CD4-positive, alpha-beta T cell treated with Interleukin-15 for 4 hours (primary cell): Measurements from ENCODE around the gene NOTCH3.

Experiments used
- DNase-seq: peaks from one replicate; pipeline ENCODE4 v3.0.0-alpha.2; 2020; ENCODE audit warnings: low spot score

Gene NOTCH3

DNA sequence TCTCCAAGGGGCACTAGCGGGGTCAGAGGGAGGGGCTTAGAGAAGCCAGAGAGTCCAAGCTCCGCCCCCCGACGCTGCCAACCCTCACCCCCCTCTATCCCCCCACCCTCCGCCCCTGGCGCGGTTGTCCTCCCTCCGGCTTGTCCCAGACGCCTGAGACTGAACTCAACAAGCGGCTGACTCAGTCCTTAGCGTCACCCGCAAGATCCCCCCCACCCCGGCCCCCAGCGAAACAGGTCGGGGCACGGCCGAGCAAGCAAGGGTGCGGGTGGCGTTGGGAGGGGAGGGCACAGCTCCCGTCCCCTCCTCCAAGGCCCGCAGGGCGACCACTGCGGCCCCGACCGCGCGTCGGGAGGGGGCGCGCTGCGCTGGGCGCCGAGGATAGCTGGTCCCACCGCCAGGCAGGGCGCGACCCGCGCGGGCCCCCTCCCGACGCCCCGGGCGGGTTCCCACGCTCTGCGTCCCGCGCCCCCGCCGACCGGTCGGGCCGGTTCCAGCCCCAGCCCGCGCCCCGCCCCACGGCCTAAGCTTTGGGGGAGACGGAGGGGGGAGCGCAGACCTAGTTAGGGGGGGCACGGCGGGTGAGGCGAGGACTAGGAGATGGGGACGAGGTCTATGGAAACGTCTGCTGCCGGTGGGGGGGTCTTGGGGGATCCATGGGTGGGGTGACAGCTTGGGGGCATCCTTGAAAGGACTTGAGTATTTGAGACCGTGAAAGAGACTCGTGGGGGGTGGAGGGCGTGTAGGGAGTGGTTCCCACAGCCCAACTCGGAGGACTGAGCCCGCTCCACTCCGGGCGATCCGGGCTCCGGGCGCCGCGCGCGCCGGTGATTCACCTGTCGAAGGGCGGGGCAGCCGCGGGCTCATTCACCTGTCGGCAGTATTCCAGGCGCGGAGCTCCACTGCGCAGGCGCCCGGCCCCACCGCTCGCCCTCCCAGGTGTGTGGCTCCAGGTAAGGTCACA is 5.1 kb downstream of the NOTCH3 start:
- no peak for DNase-seq

DNA sequence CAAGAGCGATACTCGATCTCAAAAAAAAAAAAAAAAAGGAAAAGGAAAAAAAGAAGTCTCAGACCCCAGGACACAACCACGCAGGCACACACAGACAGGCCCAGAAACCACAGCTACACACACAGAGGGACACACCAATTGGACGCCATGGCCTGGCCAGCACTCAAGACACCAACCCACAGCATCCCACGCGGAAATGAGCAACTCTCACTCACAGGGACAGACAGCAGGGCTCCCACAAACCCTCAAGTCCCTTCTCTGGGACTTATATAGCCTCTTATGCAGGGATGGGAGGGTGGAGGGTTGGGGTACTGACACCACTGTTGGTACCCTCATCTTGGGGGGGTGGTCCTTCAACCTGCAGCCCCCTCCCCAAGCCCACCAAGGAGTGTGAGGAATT is 5.9 kb downstream of the NOTCH3 start:
- DNase-seq, result no peak

DNA sequence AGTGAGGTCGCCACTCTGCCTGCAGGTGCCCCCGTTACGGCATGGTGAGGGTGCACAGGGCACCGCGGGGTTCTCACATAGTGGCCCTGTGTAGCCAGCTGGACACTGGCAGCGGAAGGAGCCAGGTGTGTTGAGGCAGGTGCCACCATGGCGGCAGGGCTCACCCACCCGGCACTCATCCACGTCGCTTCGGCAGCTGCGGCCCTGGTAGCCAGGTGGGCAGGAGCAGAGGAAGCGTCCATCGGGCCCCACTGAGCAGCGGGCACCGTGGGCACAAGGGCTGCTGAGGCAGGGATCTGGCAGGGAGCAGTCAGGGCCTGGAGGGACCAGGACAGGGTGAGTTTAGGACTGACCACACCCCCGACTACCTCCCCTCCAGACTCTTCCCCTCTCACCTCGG is 8.8 kb downstream of the NOTCH3 start:
- no peak for DNase-seq

DNA sequence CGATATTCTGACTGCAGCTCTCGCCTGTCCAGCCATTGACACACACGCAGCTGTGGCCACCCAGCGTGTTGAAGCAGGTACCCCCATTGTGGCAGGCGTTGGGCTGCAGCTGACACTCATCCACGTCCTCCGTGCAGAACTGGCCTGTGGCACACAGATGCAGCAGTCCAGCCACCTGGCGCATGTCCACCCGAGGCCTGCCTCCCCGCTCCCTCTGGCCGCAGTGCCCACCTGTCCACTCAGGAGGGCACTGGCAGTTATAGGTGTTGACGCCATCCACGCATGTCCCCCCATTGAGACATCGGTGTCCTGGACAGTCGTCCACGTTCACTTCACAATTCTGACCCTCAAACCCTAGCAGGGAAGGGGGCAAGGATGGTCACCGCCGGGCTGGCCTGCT is 9.3 kb downstream of the NOTCH3 start:
- DNase-seq, result no peak

DNA sequence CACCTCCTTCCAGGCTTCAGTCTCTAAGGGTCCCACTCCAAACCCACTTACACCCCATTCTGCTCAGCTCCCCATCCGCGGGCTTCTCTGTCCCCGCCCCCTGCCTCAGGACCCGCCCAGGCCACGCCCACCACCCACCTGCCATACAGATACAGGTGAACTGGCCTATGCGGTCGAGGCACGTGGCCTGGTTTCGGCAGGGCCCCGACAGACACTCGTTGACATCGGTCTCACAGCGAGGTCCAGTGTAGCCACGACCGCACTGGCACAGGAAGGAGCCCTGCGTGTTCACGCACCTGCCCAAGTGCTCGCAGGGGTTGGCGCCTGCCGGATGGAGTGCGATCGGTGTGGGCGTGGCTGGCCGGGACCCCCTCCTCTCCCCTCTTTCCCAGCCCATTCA is 11.9 kb downstream of the NOTCH3 start:
- no peak for DNase-seq

DNA sequence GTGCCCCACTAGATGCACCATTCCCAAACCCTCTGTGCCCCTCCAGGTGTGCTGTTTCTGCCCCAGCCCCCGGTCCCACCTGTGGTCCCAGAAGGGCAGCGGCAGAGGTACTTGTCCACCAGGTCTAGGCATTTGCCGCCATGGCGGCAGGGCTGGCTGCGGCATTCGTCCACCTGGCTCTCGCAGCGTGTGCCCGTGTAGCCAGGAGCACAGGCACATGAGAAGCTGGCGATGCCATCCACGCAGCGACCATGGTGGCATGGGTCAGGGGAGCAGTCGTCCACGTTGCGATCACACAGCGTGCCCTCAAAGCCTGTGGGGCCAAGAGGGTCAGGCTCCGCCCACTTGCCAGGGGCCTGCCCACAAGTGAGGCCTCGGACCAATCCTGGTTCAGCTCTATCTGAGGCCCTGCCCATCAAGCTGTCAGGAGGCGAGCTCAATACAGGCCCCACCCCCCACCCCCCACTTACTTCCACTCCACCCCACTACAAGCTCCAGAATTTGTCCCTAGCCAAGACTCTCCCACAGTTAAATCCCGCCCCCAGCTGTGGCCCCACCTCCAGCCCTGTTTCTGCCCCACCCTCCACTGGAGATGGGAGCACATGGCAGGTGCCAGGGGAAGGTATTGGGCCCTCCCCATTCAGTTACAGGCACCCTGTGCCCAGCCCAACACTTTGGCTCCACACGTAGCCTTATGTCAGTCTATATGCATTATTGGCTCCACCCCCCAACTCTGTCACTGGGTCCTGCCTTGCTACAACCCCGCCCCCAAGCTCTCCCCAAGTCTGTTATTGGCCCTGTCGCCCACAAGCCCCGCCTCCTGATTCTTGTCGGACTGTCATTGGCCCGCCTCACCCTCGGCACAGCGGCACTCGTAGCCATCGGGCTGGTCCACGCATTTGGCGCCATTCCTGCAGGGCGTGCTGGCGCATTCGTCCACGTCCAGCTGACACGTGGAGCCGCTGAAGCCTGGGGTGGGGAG is 13.5 kb downstream of the NOTCH3 start:
- DNase-seq, result no peak

DNA sequence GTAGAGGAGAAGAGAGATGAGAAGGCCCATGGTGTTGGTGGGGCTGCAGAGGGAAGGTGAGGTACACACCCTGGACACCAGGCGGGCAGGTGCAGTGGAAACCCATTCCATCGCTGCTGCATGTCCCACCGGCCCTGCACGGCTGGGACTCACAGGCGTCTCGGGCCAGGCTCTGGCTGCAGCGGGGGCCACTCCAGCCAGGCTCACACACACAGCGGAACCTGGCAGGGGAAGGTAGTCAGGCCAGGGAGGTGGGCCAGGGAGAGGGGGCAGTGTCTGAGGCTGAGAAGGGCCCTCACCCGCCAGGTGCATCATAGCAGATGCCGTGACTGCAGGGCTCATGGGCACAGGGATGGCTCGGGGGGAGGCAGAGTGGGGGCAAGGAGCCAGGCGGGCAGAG is 15.6 kb downstream of the NOTCH3 start:
- DNase-seq, result no peak

DNA sequence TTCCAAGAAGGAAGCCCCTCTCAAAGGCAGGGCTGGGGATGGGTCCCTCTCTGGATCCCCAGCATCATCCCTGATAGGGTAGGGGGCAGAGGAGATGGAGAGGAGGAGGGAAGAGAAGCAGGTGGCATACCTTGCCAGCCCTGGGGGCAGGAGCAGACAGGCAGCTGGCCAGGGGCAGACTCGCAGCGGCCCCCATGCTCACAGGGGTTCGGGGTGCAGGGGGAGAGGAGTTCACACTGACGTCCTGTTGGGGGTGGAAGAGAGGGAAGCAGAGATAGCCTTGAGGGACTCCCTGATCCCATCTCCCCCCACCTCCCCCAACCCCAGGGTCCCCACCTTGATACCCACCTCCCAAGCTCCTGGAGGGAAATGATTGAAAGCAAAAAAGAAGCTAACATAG is 16.0 kb downstream of the NOTCH3 start:
- DNase-seq, result no peak

DNA sequence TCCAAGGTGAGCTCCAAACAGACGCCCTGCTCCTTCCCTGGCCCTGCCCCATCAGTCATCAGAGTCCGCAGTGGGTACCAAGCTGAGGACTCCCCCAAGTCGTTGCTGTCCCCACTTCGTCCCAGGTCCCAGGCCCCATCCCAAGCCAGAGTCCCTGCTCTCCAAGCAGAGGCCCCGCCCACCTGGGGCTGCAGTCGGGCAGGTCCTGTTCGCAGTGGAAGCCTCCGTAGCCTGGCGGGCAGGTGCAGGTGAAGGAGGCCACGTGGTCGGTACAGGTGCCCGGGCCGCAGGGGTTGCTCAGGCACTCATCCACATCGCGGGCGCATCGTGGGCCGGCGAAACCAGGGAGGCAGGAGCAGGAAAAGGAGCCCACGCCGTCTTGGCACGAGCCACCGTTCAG is 19.4 kb downstream of the NOTCH3 start:
- no peak for DNase-seq

DNA sequence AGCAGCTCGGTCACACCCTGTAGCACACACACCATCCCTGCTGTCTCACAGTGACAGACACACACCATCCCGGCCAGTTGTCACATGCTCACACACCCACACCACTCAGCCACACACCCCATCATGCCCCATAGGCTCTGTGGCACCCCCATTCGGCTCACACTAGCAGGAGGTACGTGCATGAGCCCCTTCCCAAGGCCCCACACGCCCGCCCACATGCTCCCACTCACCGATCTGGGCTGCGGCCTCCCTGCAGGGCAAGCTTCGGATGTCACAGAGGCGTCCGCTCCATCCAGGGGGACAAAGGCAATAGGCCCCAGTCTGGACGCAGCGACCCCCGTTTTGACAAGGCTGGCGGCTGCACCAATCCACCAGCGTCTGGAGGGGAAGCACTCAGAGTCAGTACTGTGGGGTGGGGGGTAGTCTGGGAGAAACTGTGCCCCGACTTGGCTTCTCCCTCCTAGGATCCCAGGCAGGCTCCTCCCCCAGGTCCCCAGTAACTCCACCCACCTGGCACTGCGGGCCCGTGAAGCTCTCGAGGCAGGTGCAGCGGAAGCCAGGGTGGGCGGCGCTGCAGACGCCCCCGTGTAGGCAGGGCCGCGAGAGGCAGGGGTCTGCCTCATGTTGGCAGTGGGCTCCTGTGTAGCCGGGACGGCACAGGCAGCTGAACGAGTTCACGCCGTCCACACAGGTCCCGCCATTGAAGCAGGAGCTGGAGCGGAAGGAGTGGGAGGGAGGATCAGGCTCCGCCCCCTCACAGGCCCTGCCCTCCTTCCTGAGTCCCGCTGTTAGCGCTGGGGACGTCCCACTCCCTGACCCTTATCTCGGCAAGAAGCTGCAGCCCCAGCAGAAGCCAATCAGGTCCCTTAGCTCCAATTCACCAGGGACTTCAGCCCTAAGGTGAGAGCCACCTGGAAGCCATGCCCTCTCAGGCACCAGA is 20.1 kb downstream of the NOTCH3 start:
- no peak for DNase-seq

DNA sequence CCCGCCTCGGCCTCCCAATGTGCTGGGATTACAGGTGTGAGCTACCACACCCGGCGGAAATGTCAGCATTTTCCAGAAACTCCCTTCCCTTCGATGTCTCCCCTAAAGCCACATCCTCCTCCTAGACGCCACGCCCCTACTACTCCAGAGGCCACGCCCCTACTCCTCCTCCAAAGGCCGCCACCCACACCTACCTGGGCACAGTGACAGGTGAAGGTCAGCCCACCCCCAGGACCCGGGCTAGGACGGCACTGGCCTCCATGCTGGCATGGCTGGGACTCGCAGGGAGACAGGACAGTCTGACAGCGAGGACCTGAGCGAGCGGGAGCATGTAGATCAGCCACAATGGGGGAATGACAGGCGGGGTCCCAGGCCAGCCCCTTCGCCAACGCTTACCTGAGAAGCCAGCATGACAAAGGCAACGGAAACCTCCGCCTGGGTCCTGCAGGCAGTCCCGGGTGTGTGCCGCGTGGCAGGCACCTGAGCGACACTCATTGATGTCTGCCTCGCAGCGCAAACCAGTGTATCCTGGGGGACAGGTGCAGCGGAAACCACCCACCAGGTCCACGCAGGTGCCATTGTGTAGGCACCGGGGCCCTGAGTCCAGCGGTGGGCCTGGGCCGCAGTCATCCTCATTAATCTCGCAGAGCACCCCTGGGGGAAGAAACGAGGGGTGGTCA is 22.0 kb downstream of the NOTCH3 start:
- DNase-seq, result no peak

DNA sequence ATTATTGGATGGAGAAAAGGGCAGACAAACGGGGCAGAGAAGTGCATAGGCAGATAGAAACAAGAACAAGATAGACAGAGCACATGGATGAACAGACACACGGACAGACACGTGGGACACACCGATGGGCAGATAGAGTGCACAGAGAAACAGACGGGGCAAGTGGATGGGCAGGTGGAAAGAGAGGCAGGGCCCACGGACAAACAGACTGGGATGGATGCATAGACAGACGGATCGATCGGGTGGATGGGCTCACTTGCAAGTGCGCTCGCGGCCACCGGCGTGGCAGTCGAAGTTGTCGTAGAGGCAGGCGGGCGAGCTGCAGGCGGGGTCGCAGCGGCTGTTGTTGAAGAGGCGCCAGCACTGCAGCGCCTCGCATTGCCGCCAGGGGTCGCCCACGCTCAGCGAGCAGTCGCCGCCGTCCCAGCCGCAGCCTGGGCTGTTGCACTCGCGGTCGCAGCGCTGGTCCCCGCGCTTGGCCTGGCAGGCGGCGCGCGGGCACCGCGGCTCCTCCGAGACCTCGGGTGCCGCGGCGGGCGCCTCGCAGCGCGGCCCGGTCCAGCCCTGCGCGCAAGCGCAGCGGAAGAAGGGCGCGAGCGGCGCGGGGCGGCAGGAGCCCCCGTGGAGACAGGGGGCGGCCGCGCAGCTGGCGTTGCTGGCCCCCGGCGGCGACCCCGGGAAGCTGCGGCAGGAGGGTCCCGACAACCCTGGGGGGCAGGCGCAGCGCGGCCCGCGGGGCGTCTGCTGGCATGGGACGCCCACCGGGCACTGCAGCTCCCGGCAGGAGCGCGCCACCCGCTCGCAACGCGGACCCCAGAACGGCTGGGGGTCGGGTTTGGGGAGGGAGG is 23.3 kb downstream of the NOTCH3 start:
- peak; percentile 80 for DNase-seq

DNA sequence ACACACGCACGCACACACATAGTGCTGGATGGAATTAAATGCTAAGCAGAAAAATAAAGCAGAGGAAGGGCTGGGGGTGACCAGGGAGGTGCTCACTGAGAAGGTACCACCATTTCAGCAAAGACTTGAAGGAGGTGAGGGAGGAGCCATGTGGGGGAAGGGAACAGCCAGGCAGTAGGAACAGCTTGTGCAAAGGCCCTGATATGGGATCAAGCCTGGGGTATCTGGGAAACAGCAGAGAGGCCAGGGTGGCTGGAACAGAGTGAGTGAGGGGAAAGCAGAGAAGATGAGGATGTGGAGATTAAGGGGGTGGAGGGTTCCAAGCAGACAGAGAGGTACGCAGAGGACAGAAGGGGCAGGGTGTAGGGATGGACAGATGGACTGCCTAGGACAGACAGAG is 25.2 kb downstream of the NOTCH3 start:
- DNase-seq, result no peak

DNA sequence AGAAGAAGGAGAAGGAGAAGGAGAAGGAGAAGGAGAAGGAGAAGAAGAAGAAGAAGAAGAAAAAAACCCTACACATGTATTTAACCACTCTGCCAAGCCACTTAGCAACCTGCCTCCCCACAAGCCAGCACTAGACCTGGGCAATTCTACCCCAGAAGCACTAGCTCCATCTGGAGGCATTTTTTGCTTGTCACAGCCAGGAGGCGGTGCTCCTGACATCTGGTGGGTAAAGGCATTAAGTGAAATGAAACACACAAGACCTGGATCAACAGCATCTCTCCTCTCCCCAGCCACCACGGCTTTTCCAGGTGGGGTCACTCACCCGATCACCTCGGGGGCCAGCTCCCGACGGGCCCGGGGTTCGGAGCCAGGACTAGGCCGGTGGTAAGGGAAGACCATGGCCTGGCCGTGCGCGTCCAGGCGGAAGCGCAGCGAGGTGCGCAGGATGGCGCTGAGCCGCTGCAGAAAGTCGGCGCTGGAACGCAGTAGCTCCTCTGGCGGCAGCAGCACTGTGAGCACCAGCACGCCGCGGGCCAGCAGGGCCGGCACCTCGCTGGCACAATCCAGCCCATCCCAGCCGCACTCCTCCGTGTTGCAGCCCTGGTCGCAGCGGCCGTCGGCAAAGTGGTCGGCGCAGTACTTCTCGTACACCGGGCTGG is 26.9 kb downstream of the NOTCH3 start:
- no peak for DNase-seq

DNA sequence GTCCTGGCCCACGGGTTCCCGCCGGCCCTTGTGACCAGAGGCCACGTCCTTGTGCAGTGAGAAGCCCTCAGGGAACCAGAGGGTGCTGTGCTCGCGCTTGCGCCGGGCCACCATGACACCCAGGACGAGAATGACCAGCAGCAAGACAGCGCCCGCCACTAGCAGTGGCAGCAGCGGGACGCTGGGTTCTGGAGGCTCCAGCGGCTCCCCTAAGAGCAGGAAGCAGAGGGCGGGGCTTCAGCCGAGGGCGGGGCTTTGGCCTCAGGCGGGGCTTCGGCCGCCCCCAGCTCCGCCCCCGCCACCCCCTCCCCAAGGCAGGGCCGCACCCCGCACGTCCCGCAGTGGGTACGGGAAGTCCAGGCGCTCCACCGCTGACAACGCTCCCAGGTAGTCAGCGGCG is 30.4 kb downstream of the NOTCH3 start:
- no peak for DNase-seq

DNA sequence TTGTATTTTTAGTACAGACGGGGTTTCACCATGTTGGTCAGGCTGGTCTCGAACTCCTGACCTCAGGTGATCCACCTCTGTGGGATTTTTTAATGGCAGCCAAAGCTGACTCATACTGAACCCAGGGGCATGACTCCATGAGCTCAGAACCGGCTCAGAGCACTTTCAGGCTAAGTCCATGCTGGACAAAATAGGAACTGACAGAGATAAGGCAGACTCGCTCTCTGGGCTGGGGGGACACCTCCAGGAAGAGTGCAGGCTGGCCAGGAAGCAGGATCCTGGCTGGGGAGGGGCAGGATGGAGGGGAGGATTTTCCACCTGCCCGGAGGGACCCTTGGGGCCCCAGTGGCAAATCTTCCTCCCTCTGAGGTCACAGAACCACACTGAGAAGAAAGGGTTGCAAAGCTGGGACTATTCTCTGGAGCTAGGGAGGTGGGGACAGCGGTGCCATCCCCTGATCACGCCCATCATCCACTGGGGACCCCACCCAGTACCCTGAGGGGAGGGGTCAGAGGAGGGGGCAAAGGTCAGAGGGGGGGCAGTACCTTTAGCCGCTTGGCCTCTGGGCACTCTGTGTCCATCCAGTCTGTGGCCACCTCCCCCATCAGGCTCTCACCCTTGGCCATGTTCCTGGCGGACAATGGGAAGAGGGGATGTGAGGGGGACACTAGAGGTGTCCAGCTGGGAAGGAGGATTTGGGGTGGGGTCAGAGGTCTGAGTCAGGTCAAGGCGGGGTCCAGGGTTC is 31.1 kb downstream of the NOTCH3 start:
- DNase-seq, result no peak

DNA sequence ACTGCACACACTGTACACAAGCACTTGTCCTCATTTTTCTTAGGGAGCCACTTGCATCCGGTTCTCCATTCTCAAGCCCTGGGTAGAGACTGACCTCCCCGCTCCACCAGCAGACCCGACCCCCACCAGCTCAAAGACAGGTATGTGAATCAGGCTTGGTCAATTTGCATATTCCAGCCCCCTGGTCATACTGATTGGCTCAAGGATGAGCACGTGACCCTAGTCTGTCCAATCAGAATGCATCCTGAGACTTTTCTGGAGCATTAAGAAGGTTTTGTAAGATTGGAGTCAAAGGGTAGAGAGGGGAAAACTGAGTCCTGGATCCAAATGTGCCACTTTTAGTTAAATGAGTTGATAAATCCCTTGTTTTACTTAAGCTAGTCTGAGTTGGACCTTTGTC is 34.1 kb downstream of the NOTCH3 start:
- DNase-seq, result no peak

DNA sequence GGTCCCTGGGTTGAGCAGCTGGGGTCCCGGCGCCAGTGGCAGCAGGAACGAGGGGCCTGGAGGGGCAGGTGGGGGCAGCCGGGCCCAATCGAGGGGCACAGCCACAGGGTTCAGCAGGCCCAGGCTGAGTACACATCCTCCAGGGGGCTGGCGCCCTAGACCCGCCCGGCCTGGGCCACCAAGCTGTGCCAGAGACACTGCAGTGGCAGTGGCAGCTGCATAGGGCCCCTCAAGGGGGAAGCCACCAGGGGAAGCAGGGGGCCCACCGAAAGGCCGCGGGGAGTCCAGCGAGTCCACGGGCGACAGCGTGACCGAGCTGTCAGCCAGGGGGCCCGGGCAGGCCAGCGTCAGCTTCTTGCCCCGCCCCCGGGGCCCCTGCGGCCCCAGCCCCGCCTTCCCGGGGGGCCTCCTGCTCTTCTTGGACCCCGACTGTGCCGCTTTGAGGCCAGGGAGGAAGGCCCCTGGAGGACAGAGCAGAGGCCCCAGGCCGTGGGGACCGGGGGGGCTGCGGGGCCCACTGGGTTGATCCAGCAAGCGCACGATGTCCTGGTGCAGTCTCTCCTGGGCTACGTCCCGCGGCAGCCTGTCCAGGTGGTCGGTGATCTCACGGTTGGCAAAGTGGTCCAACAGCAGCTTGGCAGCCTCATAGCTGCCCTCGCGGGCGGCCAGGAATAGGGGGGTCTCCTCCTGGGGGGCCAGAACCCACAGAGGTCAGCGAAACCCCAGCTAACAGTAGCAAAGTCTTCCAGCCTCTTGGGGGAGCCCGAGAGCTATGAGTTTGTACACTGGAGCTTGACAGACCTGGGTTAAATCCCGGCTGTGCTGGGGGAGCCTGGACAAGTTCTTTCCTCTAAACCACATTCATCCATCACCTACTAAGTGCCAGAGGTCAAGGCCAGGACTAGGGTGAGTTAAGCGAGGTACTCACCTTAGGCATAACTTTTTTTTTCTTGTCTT is 39.5 kb downstream of the NOTCH3 start:
- peak; percentile 13 for DNase-seq
